Measurements from ENCODE around the gene RNU6-7.

Gene RNU6-7

GRCh38 chr14:32205984-32206383, 4.1 kb downstream of the RNU6-7 start:
- DNase-seq, result no peak

GRCh38 chr14:32206552-32206951, 4.7 kb downstream of the RNU6-7 start:
- DNase-seq, result no peak

- DNase-seq, result no peak
These were observed 6.6 kb downstream of the RNU6-7 start for GRCh38 chr14:32208490-32208889.

GRCh38 chr14:32209471-32209870, 7.6 kb downstream of the RNU6-7 start:
- DNase-seq, result no peak

- no peak for DNase-seq
These were observed 9.2 kb downstream of the RNU6-7 start for GRCh38 chr14:32211068-32211404.

- no peak for DNase-seq
These were observed 11.0 kb downstream of the RNU6-7 start for GRCh38 chr14:32212833-32213232.

GRCh38 chr14:32217301-32217700, 15.5 kb downstream of the RNU6-7 start:
- DNase-seq, result no peak

GRCh38 chr14:32224737-32225377, 23.0 kb downstream of the RNU6-7 start:
- DNase-seq, result no peak

GRCh38 chr14:32225378-32225920, 23.6 kb downstream of the RNU6-7 start:
- no peak for DNase-seq

GRCh38 chr14:32226056-32226455, 24.2 kb downstream of the RNU6-7 start:
- no peak for DNase-seq

GRCh38 chr14:32230181-32230580, 28.3 kb downstream of the RNU6-7 start:
- DNase-seq, result no peak

- no peak for DNase-seq
These were observed 28.9 kb downstream of the RNU6-7 start for GRCh38 chr14:32230695-32231280.

GRCh38 chr14:32232481-32232880, 30.6 kb downstream of the RNU6-7 start:
- no peak for DNase-seq

GRCh38 chr14:32233260-32233659, 31.4 kb downstream of the RNU6-7 start:
- DNase-seq, result no peak

GRCh38 chr14:32244404-32244803, 42.6 kb downstream of the RNU6-7 start:
- no peak for DNase-seq

GRCh38 chr14:32246751-32247150, 44.9 kb downstream of the RNU6-7 start:
- no peak for DNase-seq

- no peak for DNase-seq
These were observed 47.5 kb downstream of the RNU6-7 start for GRCh38 chr14:32249371-32249770.

- DNase-seq, result no peak
These were observed 47.9 kb downstream of the RNU6-7 start for GRCh38 chr14:32249780-32250179.

GRCh38 chr14:32250681-32251080, 48.8 kb downstream of the RNU6-7 start:
- no peak for DNase-seq

GRCh38 chr14:32251530-32251929, 49.7 kb downstream of the RNU6-7 start:
- DNase-seq, result no peak

Data from NCI-H1048 (cell line).